Stimulated activated CD8-positive, alpha-beta memory T cell treated with anti-CD3 and anti-CD28 coated beads, Interleukin-15, amount 100 ng/mL, for 4 hours (primary cell): Measurements from ENCODE around the gene L1TD1.
"Not testable (repeated sequence)": the region's sequence is repeated elsewhere in the genome, so short reads cannot be mapped to it uniquely, and the experiment has no call there.

Experiments used
- DNase-seq, 2 donors: peaks; one replicate each; pipeline ENCODE4 v3.0.0-alpha.2; 2020; ENCODE audit warnings: low read depth in 2 of 2

L1TD1 gene

GRCh38 chr1:62237950-62238374, 43.3 kb downstream of the L1TD1 start:
- DNase-seq: no peak

DNA sequence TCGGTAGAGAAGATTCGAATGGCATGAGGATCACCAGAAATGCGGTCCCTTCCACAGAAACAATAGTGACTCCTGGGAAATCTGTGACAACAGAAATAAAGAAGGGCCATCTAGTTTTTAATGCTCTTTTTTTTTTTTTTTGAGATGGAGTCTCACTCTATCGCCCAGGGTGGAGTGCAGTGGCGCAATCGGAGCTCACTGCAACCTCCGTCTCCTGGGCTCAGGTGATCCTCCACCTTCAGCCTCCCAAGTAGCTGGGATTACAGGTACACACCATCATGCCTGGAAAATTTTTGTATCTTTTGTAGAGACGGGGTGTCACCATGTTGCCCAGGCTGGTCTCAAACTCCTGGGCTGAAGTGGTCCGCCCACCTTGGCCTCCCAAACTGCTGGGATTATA, 43.9 kb downstream of the L1TD1 start:
- no peak for DNase-seq

DNA sequence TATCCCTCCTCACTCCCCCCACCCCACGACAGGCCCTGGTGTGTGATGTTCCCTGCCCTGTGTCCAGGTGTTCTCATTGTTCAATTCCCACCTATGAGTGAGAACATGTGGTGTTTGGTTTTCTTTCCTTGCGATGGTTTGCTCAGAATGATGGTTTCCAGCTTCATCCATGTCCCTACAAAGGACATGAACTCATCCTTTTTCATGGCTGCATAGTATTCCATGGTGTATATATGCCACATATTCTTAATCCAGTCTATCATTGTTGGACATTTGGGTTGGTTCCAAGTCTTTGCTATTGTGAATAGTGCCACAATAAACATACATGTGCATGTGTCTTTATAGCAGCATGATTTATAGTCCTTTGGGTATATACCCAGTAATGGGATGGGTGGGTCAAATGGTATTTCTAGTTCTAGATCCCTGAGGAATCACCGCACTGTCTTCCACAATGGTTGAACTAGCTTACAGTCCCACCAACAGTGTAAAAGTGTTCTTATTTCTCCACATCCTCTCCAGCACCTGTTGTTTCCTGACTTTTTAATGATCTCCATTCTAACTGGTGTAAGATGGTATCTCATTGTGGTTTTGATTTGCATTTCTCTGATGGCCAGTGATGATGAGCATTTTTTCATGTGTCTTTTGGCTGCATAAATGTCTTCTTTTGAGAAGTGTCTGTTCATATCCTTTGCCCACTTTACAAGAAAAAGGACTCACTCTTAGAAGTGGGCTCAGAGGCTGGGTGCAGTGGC, 45.2 kb downstream of the L1TD1 start:
- DNase-seq: not testable (repeated sequence)

DNA sequence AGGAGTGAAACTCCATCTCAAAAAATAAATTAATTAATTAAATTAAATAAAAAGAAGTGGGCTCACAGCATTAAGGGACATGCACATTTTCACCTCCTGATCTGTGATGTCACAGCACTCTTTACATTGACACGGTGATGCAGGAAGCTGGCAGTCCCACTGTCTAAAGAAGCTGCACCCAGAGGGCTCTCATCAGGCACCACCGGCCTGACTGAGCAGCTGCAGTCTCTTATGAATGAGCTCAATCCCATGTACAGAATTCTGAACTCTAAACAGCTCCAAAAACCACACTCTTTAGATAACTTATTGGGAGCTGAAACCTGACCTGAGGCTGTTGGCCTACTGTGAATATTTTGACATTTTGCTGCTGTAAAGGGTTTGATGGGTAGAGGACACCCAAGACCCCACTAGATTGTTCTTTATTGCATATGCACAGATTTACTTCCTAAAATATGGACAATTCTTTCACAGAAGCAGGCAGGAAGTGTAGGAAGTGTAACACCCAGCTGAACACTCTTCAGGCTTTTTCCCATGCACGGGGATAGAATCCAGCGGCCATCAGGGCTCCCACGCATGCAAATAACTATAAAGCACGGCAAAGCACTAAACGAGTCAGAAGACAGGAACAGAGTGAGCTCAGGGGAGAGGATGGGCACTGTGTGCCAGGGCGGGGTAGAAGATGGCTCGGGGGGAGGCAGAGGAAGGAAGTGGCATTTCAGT, 46.2 kb downstream of the L1TD1 start:
- no peak for DNase-seq

GRCh38 chr1:62241371-62242131, 46.9 kb downstream of the L1TD1 start:
- DNase-seq: no peak

DNA sequence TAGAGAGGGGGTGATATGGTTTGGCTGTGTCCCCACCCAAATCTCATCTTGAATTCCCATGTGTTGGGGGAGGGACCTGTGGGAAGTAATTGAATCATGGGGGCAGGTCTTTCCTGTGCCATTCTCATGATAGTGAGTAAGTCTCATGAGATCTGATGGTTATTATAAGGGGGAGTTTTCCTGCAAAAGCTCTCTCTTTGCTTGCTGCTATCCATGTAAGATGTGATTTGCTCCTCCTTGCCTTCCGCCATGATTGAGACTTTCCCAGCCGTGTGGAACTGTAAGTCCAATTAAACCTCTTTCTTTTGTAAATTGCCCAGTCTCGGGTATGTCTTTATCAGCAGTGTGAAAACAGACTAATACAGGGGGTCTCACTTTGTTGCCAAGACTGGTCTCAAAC, 49.7 kb downstream of the L1TD1 start:
- DNase-seq: not testable (repeated sequence)

- DNase-seq: no peak
Observed at GRCh38 chr1:62245201-62245600, 50.6 kb downstream of the L1TD1 start.

DNA sequence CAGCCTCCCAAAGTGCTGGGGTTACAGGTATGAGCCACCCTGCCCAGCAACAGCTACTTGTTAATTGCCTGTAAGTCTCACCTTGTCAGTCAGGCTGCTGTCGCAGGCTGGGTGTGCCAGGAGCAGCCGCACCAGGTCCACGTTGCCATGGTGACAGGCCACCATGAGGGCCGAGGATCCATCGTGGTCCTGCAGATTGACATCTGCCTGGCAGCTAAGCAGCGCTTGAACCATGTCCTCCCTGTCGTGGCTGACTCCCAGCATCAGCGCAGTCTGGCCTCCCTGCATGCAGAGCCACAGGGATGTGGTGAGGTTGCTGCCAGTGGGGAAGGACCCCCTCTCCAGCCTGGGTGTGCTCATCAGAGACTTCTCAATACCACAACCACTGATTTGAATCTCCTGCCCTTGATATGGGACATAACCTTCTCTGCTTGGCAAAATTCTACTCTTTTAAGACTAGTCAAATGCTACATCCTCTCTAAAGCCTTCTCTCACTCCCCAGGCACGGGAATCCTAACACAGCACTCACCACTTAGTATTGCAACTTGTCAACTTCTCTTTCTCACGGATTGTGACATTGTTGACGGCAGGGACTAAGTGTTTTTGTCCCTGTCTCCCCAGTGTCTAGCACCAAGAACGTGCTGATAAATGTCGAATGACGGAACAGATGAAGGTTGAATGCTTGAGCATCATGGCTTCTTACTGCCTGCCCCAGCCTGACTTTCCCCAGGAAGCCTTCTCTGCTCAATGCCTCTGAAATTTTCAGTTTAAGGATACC, 52.9 kb downstream of the L1TD1 start:
- no peak for DNase-seq

- no peak for DNase-seq
Observed at GRCh38 chr1:62250126-62250726, 55.6 kb downstream of the L1TD1 start.

- DNase-seq: no peak
Observed at GRCh38 chr1:62259551-62259950, 64.9 kb downstream of the L1TD1 start.

GRCh38 chr1:62260688-62261087, 66.0 kb downstream of the L1TD1 start:
- DNase-seq: no peak
